ENCODE measurements around the gene DLGAP1.
"Not testable (repeated sequence)": the region's sequence is repeated elsewhere in the genome, so short reads cannot be mapped to it uniquely, and the experiment has no call there.

Gene DLGAP1

GRCh38 chr18:3611313-3612090 is 843.6 kb downstream of the DLGAP1 start:
- no peak for DNase-seq (ENCODE audit: low spot score)
- no peak for FAIRE-seq

DNA sequence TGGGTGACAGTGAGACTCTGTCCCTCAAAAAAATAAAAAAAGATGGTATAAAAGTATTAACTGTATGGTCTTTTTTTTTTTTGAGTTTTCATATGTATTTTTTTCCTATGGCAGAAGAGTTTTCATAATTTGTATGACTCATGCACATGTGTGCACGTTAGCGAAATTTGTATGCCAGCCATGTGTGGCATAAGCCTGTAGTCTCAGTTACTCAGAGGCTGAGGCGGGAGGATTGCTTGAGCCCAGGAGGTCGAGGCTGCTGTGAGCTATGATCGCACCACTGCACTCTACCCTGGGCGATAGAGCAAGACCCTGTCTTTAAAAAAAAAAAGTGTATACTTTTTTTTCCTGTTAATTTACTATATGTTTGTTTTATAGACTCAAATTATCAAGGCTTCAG is 844.3 kb downstream of the DLGAP1 start:
- DNase-seq (ENCODE audit: low spot score): no peak
- no peak for FAIRE-seq

- no peak for DNase-seq (ENCODE audit: low spot score)
- no peak for FAIRE-seq
Measured at GRCh38 chr18:3610188-3610708, 844.9 kb downstream of the DLGAP1 start.

DNA sequence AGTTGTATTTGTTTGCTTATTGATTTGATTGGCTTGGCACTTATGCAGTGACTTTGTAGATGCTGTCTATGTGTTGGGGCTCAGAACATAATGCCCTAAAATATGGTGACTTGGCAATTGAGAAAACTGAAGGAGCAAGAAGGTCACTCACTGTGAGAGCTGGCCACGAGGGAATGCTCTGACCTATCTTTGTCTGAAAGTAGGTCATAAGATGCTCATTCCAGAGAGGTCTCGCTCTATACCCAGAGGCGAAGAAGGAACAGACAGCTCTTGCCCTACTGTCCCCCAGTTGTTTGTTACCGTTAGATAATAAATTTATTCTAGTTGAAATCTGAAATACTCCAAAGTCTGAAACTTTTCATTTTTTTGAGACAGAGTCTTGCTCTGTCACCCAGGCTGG is 846.6 kb downstream of the DLGAP1 start:
- FAIRE-seq: no peak

GRCh38 chr18:3608099-3608453 is 847.0 kb downstream of the DLGAP1 start:
- not testable (repeated sequence) for DNase-seq (ENCODE audit: low spot score); FAIRE-seq

More for the DNA sequence above, 846.6 kb downstream of the DLGAP1 start:
- DNase-seq (ENCODE audit: low spot score): no peak

DNA sequence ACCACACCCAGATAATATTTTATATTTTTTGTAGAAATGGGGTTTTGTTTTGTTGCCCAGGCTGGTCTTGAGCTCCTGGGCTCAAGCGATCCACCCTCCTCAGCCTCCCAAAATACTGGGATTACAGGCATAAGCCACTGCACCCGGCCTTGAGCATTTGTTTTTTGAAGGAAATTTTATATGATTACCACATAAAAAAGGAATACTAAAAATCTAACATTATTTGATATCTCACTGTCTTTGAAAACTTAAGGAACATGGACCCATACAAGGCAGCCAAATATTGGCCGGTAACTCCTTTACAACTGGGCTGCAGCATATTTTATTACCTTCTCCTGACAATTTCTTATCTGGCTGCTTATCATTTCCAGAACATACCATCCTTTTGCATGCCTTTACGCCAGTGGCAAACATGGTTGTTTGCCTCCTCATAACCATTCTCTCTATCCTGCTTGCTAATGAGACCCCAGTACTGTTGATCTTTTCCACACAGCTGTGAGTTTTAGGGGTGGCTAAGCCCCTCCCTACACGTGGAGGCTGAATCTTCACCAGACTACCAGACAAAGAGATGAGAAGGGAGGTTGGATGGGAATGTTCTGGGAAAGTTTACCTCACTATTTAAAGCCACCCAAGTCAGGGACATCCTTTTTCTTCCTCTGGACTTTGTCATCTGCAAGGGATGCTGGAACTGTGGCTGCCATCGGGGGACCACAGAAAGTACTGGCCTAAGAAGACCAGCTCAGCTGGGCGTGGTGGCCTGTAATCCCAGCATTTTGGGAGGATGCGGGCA is 847.6 kb downstream of the DLGAP1 start:
- DNase-seq (ENCODE audit: low spot score) (no peak), FAIRE-seq (no peak)

- FAIRE-seq; DNase-seq (ENCODE audit: low spot score): not testable (repeated sequence)
Measured at GRCh38 chr18:3606863-3607262, 848.2 kb downstream of the DLGAP1 start.

DNA sequence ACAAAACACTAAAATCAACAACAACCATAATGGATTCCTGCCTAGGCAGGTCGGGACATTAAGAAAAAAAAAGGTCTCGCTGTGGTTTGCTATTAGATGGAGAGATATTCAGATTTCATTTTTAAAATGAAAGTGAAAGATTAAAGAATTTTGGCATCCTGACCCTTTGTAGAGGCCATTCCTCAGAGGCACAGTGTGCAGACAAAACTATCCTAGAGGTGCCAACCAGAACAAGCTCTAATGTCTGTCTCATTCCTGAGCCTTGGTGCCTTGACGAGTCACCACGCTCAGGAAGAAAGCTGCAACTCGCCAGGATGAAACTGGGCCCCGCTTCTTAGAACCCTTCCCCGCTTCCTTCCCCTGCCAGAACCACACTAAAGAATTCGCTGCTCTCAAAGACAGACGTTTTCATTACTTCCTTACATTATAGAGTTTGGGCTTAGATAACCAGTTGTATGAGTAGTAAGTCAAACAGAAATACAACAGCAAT is 849.1 kb downstream of the DLGAP1 start:
- DNase-seq (ENCODE audit: low spot score) (peak; percentile 43), FAIRE-seq (no peak)

- DNase-seq (ENCODE audit: low spot score) (no peak), FAIRE-seq (no peak)
Measured at GRCh38 chr18:3605486-3605952, 849.6 kb downstream of the DLGAP1 start.

GRCh38 chr18:3604498-3605408 is 850.4 kb downstream of the DLGAP1 start:
- FAIRE-seq: peak; percentile 86
- peak; percentile 92 for DNase-seq (ENCODE audit: low spot score)

DNA sequence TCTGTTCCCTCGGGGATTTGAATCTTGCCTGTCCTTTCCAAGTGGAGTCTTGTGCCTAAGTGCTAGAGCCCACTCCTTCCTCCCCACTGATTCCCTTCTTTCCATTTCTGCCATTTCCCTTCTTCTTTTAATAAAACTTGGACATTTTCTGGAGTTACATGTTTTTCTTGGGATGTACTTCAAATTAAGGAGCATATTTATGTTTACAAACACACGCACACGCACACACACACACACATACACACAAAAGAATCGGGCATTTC is 850.9 kb downstream of the DLGAP1 start:
- DNase-seq (ENCODE audit: low spot score) (no peak), FAIRE-seq (no peak)

DNA sequence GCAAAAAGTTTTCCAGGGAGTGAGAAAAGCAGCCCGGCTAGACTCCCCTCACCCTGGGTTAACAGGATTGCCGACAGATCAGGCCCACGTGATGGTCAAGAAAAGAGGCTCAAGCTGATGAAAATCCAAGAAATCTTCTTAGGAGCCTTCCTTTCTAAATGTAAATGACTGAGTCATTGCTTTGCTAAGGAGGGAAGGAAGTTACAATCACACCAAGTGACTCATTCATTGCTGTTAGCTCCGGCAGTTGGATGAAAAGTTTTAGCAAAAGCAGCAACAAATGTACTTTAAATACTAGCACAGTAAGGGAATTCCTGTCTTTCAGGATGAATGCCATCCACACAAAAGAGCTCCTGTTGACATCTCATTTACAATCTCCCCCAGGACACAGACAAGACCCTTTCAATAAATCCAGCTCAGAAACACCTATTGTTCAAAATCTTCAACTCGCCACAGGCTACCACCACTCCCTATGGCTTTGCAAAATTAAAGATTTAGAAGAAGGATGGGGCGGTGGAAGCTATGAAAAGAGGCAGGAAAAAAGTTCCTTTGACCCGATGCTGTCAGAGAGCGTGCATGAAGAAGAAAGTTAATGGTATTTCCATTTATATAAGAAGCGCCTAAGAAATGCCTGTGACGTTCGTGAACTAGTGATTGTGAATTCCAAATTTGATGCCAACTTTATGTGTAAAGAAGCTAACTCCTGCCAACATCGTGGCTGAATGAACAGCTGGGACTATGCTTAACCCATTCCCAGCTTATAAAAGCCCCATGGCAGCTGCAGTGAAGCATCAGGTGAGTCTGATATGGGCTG is 851.5 kb downstream of the DLGAP1 start:
- DNase-seq (ENCODE audit: low spot score) (peak; percentile 95), FAIRE-seq (peak; percentile 84)

- FAIRE-seq; DNase-seq (ENCODE audit: low spot score): not testable (repeated sequence)
Measured at GRCh38 chr18:3601106-3601755, 853.9 kb downstream of the DLGAP1 start.

- FAIRE-seq: no peak
Measured at GRCh38 chr18:3599861-3600260, 855.2 kb downstream of the DLGAP1 start.

GRCh38 chr18:3599195-3599594 is 855.9 kb downstream of the DLGAP1 start:
- no peak for DNase-seq (ENCODE audit: low spot score)
- FAIRE-seq: no peak

More at GRCh38 chr18:3599861-3600260, 855.2 kb downstream of the DLGAP1 start:
- no peak for DNase-seq (ENCODE audit: low spot score)

DNA sequence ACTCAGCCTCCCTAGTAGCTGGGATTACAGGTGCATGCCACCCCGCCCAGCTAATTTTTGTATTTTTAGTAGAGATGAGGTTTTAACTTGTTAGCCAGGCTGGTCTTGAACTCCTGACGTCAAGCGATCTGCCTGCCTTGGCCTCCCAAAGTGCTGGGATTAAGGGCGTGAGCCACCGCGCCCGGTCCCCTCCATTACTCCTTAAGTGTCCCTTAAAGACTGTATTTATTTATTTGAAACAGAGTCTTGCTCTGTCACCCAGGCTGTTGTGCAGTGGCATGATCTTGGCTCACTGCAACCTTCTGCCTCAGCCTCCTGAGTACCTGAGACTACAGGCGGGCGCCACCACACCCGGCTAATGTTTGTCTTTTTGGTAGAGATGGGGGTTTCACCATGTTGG is 856.5 kb downstream of the DLGAP1 start:
- DNase-seq (ENCODE audit: low spot score) (no peak), FAIRE-seq (no peak)

DNA sequence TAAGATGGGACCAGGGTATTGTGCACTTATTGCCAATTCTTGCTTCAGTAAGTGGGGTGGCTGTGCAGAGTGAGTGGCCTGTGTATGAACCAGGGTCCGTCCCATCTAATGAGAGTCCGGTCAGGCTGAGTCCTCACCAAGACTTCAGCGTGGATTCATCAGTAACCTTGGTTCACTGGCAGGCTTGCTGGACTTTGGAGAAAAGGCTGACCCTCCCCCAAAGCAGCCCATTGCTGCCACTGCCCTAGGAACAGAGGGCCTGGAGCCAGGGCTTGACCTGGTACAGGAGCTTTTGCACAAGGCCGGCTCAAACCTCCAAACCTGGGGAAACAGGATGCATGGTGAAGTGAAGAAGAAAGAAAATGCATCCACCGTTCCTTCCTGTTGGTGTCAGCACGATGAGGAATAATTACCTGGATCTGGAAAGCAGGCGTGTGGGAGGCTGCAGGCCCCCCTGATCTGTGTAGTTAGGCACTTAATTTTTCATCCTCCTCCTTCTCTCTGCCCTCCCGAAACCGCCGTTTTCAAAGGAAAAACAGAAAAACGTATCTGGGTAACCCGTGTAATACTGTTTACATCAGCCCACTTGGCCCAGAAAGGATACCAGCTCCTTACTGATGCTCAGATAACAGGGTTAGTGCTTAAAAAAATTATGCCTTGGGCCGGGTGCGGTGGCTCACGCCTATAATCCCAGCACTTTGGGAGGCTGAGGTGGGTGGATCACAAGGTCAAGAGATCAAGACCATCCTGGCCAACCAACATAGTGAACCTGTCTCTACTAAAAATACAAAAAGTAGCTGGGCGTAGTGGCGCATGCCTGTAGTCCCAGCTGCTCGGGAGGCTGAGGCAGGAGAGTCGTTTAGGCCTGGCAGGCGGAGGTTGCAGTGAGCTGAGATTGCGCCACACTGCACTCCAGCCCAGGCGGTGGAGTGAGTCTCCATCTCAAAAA is 857.4 kb downstream of the DLGAP1 start:
- FAIRE-seq (no peak), DNase-seq (ENCODE audit: low spot score) (no peak)

DNA sequence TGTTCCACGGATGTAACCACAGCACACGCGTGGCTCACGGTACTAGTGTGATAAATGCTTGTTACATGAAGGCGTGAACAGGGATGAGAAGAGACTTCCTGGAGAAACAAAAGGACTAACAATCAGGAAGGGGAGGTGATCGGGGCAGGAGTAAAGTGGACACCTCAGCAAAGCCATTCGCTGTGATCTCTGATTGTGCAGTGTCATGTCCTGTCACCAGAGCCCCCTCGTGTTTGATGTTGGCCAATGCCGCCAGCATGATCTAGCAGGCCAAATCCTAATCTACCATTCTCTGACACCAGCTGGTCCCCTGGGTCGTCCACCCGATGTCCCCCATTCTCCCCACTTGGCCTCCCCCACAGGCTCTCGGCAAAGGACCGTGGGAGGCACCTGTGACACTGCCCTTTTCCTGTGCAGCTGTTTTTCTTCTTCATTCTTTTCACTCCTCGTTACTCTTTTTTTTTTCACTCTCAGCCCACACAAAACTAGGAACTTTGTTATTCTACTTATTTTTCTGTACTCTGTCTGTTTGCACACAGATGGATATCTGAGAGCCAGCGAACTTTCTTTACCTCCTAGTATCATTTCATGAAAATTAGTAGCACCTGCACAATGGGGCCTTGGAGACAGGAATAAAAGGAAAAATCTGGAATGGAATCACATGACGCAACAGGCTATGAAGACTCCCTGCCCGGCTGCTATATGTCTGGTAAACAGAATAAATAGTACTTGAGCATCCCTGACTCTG is 858.3 kb downstream of the DLGAP1 start:
- DNase-seq (ENCODE audit: low spot score): peak; percentile 64
- FAIRE-seq: no peak
